ENCODE data around the gene LRG1.

Gene LRG1, protein sequence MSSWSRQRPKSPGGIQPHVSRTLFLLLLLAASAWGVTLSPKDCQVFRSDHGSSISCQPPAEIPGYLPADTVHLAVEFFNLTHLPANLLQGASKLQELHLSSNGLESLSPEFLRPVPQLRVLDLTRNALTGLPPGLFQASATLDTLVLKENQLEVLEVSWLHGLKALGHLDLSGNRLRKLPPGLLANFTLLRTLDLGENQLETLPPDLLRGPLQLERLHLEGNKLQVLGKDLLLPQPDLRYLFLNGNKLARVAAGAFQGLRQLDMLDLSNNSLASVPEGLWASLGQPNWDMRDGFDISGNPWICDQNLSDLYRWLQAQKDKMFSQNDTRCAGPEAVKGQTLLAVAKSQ

DNA sequence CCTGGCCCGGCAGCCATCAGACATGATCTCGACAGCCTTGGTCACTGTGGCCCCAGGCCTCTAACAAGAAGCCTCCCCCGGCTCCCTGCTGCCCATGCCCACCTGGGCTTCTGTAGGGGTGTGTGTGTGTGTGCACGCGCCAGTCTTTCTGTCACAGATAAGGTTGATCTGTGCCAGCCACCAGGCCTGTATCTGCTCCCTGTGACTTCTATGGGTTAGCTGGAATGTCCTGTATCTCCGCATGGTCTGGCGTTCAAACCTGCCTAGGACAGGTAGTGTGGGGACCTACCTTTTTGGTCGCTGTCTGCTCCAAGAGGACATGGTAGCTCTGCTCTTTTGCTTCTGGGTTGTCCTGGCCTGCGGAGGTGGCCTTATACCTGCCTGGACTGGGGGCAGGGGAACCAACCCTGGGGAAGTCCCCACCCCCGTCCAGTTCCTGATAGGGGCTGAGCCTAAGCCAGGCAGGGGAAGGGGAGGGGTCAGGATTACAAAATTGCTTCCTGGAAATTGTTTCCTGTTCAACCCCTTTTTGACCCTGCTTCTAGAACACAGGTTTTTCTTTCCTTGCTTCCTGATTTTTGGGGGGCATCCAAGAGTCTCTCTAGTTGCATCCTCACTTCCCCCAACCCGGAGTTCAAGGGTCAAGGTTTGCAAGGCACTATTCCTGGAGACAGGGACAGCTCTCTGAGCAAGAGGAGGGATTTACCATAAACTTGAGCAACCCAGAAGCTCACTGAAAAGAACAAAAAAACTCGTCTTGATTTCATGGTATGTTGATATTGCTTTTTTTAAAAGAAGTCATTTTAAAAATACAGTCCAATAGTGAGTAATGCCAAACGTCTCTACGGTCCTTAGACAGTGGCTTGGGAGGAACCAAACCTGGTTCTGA is at the start of gene LRG1:
TSS of gene LRG1 (minus strand) at position 344 of the 889 bp plus-strand sequence. CDS start at position 321, 23 bp downstream.
- Histone ChIP-seq H3K9me3 (ENCODE audit: control insufficient read depth, low read depth, low read length) (no peaks in the 10 kb centered on the region), H3K27ac (ENCODE audit: low read length) (no peak within 1 kb of the TSS), H3K36me3 (ENCODE audit: control insufficient read depth, low read depth, low read length) (no peaks in the 10 kb centered on the region), H3K27me3 (ENCODE audit: control insufficient read depth, insufficient read depth, low read length) (no peaks in the 10 kb centered on the region), H3K4me1 (ENCODE audit: control insufficient read depth, low read depth, low read length) (no peaks in the 10 kb centered on the region), H3K4me3 (ENCODE audit: low read length) (no peak within 1 kb of the TSS), H3K9ac (ENCODE audit: low read length) (no peak within 1 kb of the TSS)

DNA sequence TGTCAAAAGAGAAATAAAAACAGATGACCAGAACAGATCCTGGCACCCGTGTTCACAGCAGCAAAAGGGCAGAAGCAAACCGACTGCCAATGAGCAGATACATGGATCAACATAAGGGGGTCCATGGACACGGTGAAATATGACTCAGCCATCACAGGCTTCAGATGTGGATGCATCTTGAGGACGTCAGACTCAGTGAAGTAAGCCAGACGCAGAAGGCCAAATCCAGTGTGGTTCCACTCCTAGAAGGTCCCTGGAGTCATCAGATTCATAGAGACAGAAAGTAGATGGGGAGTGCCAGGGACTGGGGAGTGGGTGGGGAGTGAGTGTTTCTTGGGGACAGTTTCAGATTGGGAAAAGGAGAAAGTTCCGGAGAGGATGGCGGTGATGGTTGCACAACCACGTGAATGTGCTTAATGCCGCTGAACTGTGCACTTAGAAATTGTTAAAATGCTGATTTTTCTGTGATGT is 48.5 kb upstream of the LRG1 start:
- no peaks in the 10 kb centered on the region for H3K9me3 ChIP-seq (ENCODE audit: control insufficient read depth, low read depth, low read length)
- no peaks in the 10 kb centered on the region for H3K4me1 ChIP-seq (ENCODE audit: control insufficient read depth, low read depth, low read length)
- H3K27me3 ChIP-seq (ENCODE audit: control insufficient read depth, insufficient read depth, low read length): peaks cover 21% of the 10 kb centered on the region
- no peak overlapping the region for H3K4me3 ChIP-seq (ENCODE audit: low read length)
- H3K27ac ChIP-seq (ENCODE audit: low read length): no peak overlapping the region
- no peaks in the 10 kb centered on the region for H3K36me3 ChIP-seq (ENCODE audit: control insufficient read depth, low read depth, low read length)
- H3K9ac ChIP-seq (ENCODE audit: low read length): no peak overlapping the region

DNA sequence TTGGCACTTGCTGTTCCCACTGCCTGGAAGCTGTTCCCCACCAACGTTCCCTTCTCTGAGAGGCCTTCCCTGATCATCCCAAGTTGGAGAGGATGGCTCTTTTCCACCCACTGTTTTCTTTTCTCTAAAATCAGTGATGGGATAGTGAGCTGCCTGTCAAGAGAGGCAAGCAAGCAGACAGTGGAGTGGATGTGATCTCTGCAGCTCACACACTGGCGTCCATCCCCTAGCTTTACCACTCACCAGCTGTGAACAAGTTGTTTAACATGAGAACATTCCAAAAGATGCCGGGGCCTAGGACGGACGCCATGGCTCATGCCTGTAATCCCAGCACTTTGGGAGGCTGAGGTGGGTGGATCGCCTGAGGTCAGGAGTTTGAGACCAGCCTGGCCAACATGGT is 47.7 kb upstream of the LRG1 start:
- peaks cover 22% of the 10 kb centered on the region for H3K27me3 ChIP-seq (ENCODE audit: control insufficient read depth, insufficient read depth, low read length)
- H3K4me3 ChIP-seq (ENCODE audit: low read length): no peak overlapping the region
- H3K36me3 ChIP-seq (ENCODE audit: control insufficient read depth, low read depth, low read length): no peaks in the 10 kb centered on the region
- no peak overlapping the region for H3K27ac ChIP-seq (ENCODE audit: low read length)
- no peak overlapping the region for H3K9ac ChIP-seq (ENCODE audit: low read length)
- no peaks in the 10 kb centered on the region for H3K9me3 ChIP-seq (ENCODE audit: control insufficient read depth, low read depth, low read length)
- H3K4me1 ChIP-seq (ENCODE audit: control insufficient read depth, low read depth, low read length): no peaks in the 10 kb centered on the region

DNA sequence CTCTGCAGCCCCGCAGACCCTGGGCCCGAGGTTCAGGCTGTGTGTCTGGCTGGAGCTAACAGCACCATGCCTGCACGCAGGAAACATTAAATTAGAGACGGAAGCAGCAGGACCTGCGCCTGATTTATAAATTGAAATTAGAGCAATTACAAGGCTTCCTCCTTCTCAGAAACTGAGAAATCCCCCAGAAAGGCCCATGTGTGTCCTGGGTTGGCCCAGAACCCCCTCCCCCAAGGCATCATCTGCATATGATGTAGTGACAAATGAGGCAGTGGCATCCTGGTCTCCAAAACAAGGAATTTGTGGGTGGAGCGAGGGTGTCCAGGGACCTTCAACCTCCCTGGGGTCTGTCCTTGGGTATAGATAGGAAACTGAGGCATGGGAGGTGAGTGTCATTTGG is 46.9 kb upstream of the LRG1 start:
- Histone ChIP-seq H3K4me1 (ENCODE audit: control insufficient read depth, low read depth, low read length) (no peaks in the 10 kb centered on the region), H3K27me3 (ENCODE audit: control insufficient read depth, insufficient read depth, low read length) (peaks cover 30% of the 10 kb centered on the region), H3K9ac (ENCODE audit: low read length) (no peak overlapping the region), H3K9me3 (ENCODE audit: control insufficient read depth, low read depth, low read length) (no peaks in the 10 kb centered on the region), H3K4me3 (ENCODE audit: low read length) (no peak overlapping the region), H3K27ac (ENCODE audit: low read length) (no peak overlapping the region), H3K36me3 (ENCODE audit: control insufficient read depth, low read depth, low read length) (no peaks in the 10 kb centered on the region)

DNA sequence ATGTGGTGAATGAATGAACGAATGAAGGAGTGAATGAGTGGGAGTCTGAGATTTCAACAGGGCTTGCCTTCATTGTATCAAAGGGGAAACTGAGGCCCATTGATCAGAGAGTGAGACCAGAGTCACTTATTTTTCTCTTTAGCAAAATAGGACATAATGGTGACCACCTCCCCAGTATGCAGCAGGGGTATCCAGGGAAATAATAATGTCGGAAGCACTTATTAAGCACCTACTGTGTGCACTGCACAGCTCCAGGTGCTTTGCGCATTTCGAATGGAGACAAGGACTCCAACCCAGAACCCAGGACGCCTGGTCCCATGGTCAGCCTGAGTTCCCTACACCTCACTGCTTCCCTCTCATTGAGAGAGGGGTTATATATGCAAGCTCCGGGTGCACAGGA is 46.4 kb upstream of the LRG1 start:
- Histone ChIP-seq H3K4me1 (ENCODE audit: control insufficient read depth, low read depth, low read length) (no peaks in the 10 kb centered on the region), H3K36me3 (ENCODE audit: control insufficient read depth, low read depth, low read length) (no peaks in the 10 kb centered on the region), H3K4me3 (ENCODE audit: low read length) (no peak overlapping the region), H3K9ac (ENCODE audit: low read length) (no peak overlapping the region), H3K9me3 (ENCODE audit: control insufficient read depth, low read depth, low read length) (no peaks in the 10 kb centered on the region), H3K27ac (ENCODE audit: low read length) (no peak overlapping the region), H3K27me3 (ENCODE audit: control insufficient read depth, insufficient read depth, low read length) (peaks cover 30% of the 10 kb centered on the region)

DNA sequence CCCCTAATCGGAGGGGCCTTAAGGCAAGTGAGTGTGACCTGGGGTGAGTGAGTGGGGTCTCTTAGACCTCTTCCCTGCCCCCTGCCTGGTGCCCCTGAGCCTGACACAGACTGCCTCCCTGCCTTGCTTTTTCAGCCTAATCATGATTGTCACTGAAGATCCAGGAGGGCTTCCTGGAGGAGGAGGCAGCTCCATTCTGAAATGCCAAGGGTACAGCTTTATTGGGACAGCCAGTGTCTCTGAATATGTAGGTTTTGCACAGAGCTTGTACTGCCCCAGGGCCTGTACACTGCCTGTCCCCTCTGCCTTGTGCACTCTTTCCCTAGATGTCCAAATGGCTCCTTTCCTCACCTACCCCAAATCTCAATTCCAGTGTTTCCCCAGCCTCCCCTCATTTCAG is 45.7 kb upstream of the LRG1 start:
- no peaks in the 10 kb centered on the region for H3K9me3 ChIP-seq (ENCODE audit: control insufficient read depth, low read depth, low read length)
- H3K9ac ChIP-seq (ENCODE audit: low read length): no peak overlapping the region
- no peaks in the 10 kb centered on the region for H3K4me1 ChIP-seq (ENCODE audit: control insufficient read depth, low read depth, low read length)
- H3K36me3 ChIP-seq (ENCODE audit: control insufficient read depth, low read depth, low read length): no peaks in the 10 kb centered on the region
- peaks cover 30% of the 10 kb centered on the region for H3K27me3 ChIP-seq (ENCODE audit: control insufficient read depth, insufficient read depth, low read length)
- H3K4me3 ChIP-seq (ENCODE audit: low read length): no peak overlapping the region
- H3K27ac ChIP-seq (ENCODE audit: low read length): no peak overlapping the region

DNA sequence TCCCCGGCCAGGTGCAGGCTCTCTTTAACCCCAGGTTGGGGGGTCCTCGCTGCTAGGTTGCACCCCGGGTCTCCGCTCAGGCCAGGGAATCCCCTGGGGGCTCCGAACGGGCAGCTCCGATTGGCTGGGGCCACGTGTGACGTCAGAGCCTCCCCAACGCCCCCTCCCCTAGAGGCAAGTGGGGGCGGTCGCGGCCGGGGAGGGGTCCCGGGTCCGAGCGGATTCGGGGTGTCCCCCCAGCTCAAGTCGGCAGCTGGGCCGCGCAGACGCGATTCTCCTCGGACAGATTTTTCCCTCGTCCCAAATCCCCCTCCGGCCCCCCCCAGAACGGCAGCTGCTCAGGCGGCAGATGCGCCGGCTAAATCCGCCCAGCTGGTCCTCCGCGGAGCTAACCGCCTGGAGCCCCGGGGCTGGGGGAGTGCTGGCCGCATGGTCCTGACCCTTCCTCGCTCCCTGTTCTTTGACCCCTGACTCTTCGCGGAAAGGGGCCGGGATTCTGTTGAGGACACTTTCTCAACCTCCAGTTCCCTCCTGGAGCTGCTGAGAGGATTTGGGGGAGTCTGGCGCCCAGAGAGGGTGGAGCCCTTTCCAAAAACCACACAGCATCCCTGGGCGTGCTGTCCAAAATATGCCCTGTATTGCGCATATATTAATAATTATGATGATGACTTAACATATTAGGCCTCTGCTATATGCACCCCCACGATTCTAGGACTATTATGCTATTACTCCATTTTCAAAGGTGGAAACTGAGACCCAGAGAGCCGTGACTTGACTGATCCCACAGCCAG is 45.0 kb upstream of the LRG1 start:
- Histone ChIP-seq H3K27me3 (ENCODE audit: control insufficient read depth, insufficient read depth, low read length) (peaks cover 30% of the 10 kb centered on the region), H3K4me3 (ENCODE audit: low read length) (peak overlapping the region; percentile 62), H3K9me3 (ENCODE audit: control insufficient read depth, low read depth, low read length) (no peaks in the 10 kb centered on the region), H3K4me1 (ENCODE audit: control insufficient read depth, low read depth, low read length) (no peaks in the 10 kb centered on the region), H3K9ac (ENCODE audit: low read length) (no peak overlapping the region), H3K36me3 (ENCODE audit: control insufficient read depth, low read depth, low read length) (no peaks in the 10 kb centered on the region), H3K27ac (ENCODE audit: low read length) (no peak overlapping the region)

DNA sequence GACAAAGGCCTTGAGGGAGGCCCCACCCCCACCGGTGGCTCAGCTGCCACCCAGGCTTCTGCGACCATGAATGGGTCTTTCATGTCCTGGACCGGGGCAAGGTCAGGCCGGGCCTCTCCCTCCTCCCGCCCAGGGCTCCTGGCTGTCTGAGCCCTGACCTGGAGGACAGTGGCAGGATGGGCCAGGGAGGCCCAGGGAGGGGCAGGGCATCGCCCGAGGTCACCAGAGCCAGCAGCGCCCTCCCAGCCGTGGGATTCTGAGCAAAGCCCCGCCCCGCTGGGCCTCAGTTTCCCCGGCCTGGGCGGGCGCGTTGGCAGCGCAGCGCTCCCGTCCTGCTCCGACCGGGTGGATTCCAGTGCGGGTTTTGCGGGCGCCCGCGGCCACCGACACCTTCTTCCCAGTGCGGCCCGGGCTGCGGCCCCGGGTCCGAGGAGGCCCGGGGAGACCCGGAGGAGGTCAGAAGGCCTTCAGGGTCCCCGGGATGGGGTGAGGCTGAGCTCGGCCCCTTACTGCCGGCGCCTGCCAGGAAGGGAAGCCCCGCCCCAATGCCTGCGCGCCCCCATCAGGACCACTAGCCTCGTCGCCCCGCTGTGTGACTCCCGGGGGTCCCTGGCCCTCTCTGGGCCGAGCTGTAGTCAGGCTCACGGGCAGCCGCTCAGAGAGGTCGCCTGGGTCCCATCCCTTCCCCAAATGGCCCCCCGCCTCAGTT is 44.3 kb upstream of the LRG1 start:
- H3K9ac ChIP-seq (ENCODE audit: low read length): no peak overlapping the region
- no peaks in the 10 kb centered on the region for H3K4me1 ChIP-seq (ENCODE audit: control insufficient read depth, low read depth, low read length)
- H3K27me3 ChIP-seq (ENCODE audit: control insufficient read depth, insufficient read depth, low read length): peaks cover 30% of the 10 kb centered on the region
- no peaks in the 10 kb centered on the region for H3K36me3 ChIP-seq (ENCODE audit: control insufficient read depth, low read depth, low read length)
- peak overlapping the region; percentile 62 for H3K4me3 ChIP-seq (ENCODE audit: low read length)
- H3K27ac ChIP-seq (ENCODE audit: low read length): no peak overlapping the region
- no peaks in the 10 kb centered on the region for H3K9me3 ChIP-seq (ENCODE audit: control insufficient read depth, low read depth, low read length)

DNA sequence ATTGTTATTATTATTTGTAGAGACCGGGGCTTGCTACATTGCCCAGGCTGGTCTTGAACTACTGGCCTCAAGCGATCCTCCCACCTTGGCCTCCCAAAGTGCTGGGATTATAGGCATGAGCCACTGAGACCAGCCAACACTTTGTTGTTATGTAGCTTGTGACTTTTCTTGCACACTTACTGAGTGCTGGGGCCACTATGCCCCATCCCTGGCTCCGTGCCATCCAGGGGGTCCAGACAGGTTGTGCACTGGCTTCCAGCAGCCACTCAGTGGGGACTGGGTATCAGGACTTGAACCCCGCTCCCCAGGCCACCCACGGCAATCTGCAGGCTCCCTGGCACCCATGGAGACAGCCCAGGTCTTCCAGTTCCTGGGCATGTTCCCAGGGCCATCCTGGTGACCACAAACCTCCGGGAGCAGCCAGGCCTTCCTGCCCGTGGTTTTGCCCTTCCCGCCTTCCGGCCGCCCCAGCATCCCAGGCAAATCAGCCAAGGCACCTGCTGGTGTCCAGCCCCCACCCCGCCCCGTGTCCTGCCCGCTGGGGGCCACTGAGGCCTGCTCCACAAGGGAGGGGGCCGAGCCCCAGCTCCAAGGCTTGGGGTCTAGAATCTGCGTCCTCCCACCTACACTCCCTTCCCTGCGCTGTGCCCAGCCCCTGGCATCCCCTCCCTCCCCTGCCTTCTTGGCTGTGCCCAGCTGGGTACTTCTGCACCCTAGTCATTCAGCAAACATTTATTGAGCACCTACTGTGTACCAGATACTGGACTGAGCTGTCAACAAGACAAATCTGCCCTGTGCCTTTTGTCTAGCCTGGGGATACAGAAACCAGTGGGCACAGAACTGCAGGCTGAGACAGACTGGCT is 43.4 kb upstream of the LRG1 start:
- H3K36me3 ChIP-seq (ENCODE audit: control insufficient read depth, low read depth, low read length): no peaks in the 10 kb centered on the region
- H3K9me3 ChIP-seq (ENCODE audit: control insufficient read depth, low read depth, low read length): no peaks in the 10 kb centered on the region
- no peaks in the 10 kb centered on the region for H3K4me1 ChIP-seq (ENCODE audit: control insufficient read depth, low read depth, low read length)
- no peak overlapping the region for H3K9ac ChIP-seq (ENCODE audit: low read length)
- H3K27me3 ChIP-seq (ENCODE audit: control insufficient read depth, insufficient read depth, low read length): peaks cover 30% of the 10 kb centered on the region
- no peak overlapping the region for H3K4me3 ChIP-seq (ENCODE audit: low read length)
- H3K27ac ChIP-seq (ENCODE audit: low read length): no peak overlapping the region
